ENCODE results near the gene DBF4B. TPM values are rescaled to one million over a fixed set of nuclear protein-coding genes. Genes with fewer than 3 reads are reported as not detected.

DBF4B gene
- total RNA-seq, 1 experiment from 2014 or later: 32.9 TPM

- CTCF ChIA-PET: interaction anchor here (0.6 to 6.2 kb wide), 40 partner anchors 9 to 369 kb away, joined by 3 to 103 read pairs (median 5); partner anchors contain the start of genes EFTUD2, GJC1 and HIGD1B
- Mint-ChIP-seq H3K9me3 (no peaks in the 10 kb centered on the region), H3K36me3 (no peaks in the 10 kb centered on the region), H3K4me3 (peak overlapping the region; percentile 64), H3K4me1 (peaks cover 36% of the 10 kb centered on the region), H3K27ac (no peak overlapping the region), H3K27me3 (ENCODE audit: low read depth) (peaks cover 22% of the 10 kb centered on the region)
- 0 out of 2 replicates have a peak, but pooled peaks have one; percentile 0 for ATAC-seq
- POLR2A ChIA-PET: interaction anchor here (0.6 to 1.0 kb wide), 2 partner anchors 22 to 65 kb away, joined by 3 to 4 read pairs; no protein-coding TSS in a partner anchor
- DNase-seq (ENCODE audit: low spot score): peak; percentile 80
- TF ChIP-seq TEAD4 (CRISPR knock-in tag; IDR thresholded peaks at IDR 0.05) (no peak), RORB (CRISPR knock-in tag; IDR thresholded peaks at IDR 0.05) (no peak), ZNF396 (CRISPR knock-in tag; IDR thresholded peaks at IDR 0.05; ENCODE audit: borderline replicate concordance) (no peak), SP1 (CRISPR knock-in tag; conservative IDR thresholded peaks at IDR 0.05) (no peak), CREM (CRISPR knock-in tag; IDR thresholded peaks at IDR 0.05) (peak; percentile 88; the same call in 1 of the 2 replicates), CREB1 (CRISPR knock-in tag; IDR thresholded peaks at IDR 0.05) (0 out of 2 replicates have a peak, but pooled peaks have one; percentile 58), GABPB1 (CRISPR knock-in tag; IDR thresholded peaks at IDR 0.05) (0 out of 2 replicates have a peak, but pooled peaks have one; percentile 38), PREB (CRISPR knock-in tag; IDR thresholded peaks at IDR 0.05; ENCODE audit: borderline replicate concordance) (no peak), ZNF263 (CRISPR knock-in tag; IDR thresholded peaks at IDR 0.05; ENCODE audit: low read depth) (no peak), RELA (CRISPR knock-in tag; IDR thresholded peaks at IDR 0.05; ENCODE audit: borderline replicate concordance) (peak; percentile 27; the same call in 1 of the 2 replicates), ZNF423 (CRISPR knock-in tag; IDR thresholded peaks at IDR 0.05) (peak; percentile 61), HMGXB4 (CRISPR knock-in tag; IDR thresholded peaks at IDR 0.05) (peak; percentile 48; the same call in 1 of the 2 replicates), SOX15 (CRISPR knock-in tag; IDR thresholded peaks at IDR 0.05) (no peak), ATF1 (CRISPR knock-in tag; IDR thresholded peaks at IDR 0.05) (no peak), JUN (CRISPR knock-in tag; IDR thresholded peaks at IDR 0.05) (no peak), ZNF532 (CRISPR knock-in tag; IDR thresholded peaks at IDR 0.05; ENCODE audit: borderline replicate concordance) (0 out of 2 replicates have a peak, but pooled peaks have one; percentile 66), FOXP1 (CRISPR knock-in tag; IDR thresholded peaks at IDR 0.05; ENCODE audit: borderline replicate concordance) (peak; percentile 53; the same call in 1 of the 2 replicates), ZNF671 (CRISPR knock-in tag; IDR thresholded peaks at IDR 0.05) (no peak), FOXK1 (CRISPR knock-in tag; IDR thresholded peaks at IDR 0.05) (peak; percentile 41; the same call in 1 of the 2 replicates), ERG (CRISPR knock-in tag; IDR thresholded peaks at IDR 0.05) (no peak), CBFB (CRISPR knock-in tag; IDR thresholded peaks at IDR 0.05; ENCODE audit: low read depth) (no peak), MAX (CRISPR knock-in tag; IDR thresholded peaks at IDR 0.05) (0 out of 2 replicates have a peak, but pooled peaks have one; percentile 4), ZSCAN18 (CRISPR knock-in tag; IDR thresholded peaks at IDR 0.05) (no peak)
Observed at GRCh38 chr17:44779211-44780025, 71.0 kb downstream of the DBF4B start.
